ENCODE results near the gene RNPEPL1.

- no peak for TF ChIP-seq CTCF (IDR thresholded peaks at IDR 0.05)
- TF ChIP-seq POLR2A (IDR thresholded peaks at IDR 0.05), result no peak
- TF ChIP-seq POLR2AphosphoS5 (IDR thresholded peaks at IDR 0.05), result no peak
Observed at GRCh38 chr2:240591226-240591625, 22.9 kb downstream of the RNPEPL1 start.

Measured in breast epithelium (tissue), 3 donors.